ENCODE data around the gene SLC43A2.

Gene SLC43A2

DNA sequence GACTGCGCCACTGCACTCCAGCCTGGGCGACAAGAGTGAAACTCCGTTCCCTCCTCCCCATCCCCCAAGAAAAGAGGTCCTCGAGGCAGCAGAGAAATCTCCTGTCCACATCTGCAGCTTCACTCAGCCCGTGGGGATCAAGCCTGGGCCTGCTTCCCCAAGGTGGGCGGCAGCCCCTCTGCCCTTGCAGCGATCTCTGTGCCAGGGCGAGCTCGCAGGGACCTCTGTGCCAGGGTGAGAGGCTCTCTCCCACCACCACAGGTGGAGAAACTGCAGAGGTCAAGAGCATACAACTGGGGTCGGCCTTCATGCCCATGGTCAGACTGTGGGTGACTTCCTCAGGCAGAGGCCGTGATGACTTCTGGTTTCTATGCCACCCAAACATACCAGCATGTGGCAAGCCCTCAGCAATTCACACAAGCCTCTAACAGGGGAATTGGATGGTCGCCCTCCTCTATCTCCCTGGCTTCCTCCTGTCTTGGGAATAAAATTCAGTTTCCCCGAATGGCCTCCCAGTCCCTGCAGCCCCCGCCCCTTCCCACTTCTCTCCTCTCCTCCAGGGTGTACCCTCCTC lies 5.5 kb downstream of the SLC43A2 start:
- no peak for DNase-seq (ENCODE audit: low spot score)

DNA sequence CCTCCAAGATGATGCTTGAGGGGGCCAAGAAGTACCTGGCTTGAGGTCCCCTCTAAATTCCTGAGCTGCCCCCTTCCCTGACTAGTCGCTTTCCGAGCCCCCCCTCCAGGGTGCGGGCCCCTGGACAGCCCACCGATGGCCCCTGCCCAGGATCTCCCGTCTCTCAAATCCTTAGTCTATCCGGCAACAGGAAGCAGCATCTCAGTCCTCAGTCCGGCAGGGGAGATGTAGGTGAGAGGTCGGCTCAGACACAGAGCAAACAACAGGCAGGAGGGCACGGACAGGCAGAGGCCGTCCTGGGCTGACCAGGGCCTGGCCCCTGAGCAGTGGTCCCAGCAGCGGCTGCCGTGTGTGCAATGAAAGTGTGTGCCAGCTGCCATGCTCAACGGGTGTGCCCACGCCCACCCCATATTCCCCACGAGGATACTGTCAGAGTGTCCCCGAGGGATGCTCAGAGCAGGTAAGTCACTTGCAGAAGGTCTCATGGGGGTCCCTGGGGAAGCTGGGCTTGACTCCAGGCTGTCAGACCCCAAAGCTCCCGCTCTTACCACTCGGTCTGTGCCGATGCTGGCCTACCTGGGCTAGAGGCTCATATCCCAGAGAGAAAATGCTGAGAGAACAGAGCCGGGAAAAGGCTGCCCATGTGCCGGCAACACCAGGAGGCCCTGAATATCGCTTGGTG lies 7.2 kb downstream of the SLC43A2 start:
- no peak for DNase-seq (ENCODE audit: low spot score)

DNA sequence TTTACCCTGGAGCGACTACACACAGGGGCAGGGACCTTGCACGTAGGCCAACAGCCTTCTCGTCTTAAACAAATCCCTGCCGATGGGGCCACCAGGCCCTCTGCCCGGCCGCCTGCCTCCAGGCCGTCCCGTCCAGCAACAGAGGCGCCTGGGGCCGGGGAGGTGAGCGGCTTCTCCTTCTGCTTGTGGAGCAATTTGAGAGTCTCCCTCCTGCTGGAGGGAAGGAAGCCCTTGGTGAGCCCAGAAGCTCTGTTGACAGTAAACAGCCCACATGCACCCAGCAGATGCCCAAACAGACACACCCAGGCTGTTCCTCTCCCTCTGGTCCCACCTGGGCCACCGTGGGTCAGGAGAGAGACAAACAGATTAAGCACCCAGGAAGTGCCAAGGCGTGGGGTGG lies 8.1 kb downstream of the SLC43A2 start:
- no peak for DNase-seq (ENCODE audit: low spot score)

DNA sequence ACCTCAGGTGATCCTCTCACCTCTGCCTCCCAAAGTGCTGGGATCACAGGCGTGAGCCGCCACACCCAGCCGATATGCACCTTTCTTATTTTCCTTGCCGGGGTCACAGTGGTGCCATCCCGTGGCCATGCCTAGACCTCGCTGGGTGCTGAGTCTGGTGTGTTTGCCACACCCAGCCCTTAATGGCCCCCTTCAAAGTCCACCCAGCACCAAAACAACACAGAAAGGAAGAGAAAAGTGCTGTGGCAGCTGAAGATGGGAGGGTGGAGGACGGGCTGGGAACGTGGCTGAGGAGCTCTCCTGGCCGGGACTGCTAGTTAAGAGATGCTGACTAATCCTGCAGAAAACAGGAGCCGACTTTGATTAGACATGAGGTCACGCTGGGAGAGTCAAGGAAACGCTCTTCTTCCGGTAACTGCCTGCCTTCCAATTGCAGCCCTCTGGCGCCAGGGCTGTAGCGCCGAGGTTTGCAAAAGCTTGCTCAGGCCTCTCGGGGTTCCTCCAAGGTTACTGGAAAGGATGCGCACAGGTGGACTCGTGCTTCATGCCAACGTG lies 10.9 kb downstream of the SLC43A2 start:
- DNase-seq (ENCODE audit: low spot score): no peak

DNA sequence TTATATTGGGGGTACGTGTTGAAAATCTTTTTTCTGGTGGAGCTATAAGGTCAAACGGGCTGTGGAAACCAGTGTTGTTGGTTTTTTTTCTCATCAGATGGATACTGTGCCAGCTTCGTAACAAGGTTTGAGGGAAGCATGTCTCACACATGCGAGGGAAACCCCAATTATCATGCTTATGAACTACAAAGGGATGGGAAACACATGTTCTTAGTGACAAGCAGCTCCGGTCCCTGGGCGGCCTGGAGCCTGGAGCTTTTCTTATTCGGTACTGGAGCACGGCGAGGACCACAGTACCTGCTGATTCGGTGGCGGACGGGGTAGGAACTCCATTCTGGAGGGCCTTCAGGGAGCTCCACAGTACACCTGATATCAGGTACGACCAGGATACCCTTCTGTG lies 12.5 kb downstream of the SLC43A2 start:
- no peak for DNase-seq (ENCODE audit: low spot score)

DNA sequence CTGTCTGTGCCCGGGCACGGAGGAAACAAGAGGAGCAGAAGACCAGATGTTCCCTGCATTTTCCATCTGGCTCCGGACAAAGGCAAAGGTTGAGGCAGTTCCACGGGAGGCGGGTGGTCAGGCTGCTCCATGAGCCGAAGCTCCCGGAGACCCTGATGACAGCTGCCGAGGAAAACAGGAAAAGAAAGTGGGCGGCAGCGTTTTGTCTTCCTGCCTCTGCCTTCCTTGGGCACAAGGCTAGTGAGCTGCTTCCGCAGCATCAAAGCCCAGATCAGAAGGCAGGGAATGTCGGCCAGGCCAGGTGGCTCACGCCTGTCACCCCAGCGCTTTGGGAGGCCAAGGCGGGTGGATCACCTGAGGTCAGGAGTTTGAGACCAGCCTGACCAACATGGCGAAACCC lies 16.2 kb downstream of the SLC43A2 start:
- no peak for DNase-seq (ENCODE audit: low spot score)

DNA sequence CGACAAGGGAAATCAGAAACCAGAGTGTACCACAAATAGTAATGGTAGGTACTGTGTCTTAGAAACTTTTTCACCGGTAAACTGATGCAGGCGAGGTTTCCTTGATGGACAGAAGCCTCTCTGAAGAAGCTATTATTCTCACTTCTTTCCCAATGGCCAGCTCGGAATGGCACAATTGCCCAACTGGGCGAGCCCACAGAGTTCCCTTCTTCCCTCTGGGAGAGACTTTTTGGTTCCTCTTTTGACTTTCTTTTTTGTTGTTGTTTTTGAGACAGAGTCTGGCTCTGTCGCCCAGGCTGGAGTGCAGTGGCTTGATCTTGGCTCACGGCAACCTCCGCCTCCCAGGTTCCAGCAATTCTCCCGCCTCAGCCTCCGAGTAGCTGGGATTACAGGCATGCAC lies 16.9 kb downstream of the SLC43A2 start:
- peak; percentile 38 for DNase-seq (ENCODE audit: low spot score)

DNA sequence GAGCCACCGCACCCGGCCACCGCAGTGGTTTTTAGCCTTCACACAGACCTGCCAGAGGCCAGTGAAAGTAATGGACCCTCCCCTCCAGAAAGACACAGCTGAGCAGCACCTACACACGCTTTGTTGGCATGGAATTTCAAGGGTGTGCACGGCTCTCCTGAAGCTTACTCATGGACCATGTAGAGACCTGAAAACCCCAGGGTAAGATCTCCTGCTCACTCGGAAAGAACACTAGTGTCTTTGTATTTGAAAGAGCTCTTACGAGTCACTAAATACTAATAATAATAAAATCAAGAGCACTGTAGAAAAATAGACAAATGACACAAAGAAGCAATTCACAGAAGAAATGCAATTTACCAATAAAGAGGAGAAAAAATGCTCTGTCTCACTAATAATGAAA lies 20.0 kb downstream of the SLC43A2 start:
- no peak for DNase-seq (ENCODE audit: low spot score)

DNA sequence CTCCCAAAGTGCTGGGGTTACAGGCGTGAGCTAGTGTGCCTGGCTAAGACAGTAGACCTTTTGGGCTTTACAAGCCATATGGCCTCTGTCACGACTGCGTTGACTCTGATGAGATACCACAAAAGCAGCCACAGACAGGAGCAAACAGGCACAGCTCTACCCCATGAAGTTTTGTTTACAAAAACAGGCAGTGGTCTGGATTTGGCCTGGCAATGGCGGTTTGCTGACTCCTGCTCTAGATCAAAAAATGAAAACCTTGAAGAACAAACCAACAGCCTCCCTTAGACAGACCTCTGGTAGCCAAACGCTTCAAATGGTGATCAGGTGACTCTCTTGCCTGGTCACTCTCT lies 20.7 kb downstream of the SLC43A2 start:
- no peak for DNase-seq (ENCODE audit: low spot score)

DNA sequence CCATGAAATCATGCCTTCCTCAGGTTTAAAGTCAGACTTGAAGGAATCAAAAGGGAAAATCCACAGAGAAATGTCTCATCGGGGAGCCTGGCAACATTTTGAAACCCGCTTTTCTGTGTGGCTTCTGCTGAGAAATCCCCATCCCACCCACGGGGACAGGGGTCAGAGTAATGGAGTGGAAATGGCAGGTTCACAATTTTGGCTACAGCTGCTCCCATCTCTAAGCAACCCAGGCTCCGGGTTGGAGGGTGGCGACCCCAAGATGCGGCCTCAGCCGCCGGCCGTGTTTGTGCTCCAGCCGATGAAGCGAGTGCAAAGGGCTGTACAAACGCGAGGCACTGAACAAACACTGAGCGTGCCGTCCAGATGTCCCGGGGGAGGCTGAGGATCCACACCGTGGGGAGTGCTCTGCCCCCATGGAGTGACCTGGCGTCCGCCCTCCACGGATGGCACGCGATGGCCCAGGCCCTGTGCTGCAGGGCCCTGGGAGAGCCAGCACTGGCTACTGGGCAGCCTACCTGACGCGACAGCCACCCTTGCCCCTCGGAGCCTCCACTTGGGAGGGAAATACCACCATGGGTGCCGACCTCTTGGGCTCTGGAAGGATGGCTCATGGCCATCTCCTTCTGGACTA lies 22.2 kb downstream of the SLC43A2 start:
- DNase-seq (ENCODE audit: low spot score): no peak

DNA sequence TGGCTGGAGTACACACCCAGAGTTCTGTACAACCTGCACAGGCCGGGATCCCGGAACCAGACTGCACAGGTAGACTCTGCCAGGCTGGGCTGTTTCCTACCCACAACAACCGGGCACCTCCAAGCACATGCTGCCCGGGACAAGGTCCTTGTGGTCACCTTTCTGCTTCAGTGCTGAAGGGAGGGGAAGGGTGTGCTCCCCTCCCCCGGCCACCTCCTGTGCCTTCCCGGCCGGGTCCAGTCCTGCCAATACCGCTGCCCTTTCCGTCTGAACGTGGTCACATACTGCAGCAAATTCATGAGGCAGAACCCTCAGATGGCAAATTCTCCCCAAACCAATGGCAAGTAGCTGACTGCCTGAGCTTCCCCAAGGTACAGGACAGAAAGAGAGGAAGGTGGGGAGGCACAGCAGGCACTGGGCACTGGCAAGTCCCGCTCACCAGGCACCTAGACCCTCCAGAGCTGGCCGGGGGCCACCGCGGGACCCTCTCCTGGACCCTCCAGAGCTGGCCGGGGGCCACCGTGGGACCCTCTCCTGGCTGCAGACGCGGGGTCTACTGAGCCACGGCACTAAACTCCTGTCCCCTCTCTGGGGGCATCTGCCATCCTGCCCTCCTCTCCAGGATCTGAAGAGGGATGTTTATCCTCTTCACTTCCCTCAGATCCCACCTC lies 22.8 kb downstream of the SLC43A2 start:
- no peak for DNase-seq (ENCODE audit: low spot score)

DNA sequence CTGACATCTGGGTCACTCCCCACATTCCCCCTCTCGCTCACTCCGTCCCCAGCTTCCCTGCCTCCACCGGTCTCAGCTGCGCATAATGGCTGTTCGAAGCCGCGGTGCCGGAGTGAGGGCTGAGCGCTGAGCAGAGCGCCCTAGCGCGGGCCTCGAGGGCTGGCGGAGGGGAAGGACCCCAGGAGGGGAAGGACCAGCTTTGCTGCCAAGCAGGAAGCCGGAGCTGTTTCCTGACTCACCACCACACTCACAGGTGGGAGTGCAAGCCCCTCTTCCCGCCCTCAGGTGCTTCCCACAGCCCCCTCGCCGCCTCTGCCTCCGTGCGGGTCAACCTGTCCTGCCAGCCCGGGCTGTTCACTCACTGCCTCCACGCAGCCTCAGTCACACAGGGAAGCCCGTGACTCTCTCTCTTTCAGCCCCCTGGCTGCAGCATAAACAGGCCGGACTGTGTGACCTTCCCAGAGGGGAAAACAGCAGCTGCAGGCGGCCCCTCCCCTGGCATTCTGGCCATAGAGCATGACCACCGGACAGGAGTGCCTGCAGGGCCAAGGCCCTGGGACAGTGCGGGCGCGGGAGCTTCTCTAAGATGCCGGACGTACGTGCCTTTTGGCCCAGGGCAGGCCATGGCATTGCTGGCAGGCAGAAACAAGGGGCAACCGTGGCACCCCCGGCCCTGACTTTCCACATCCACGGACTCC lies 23.7 kb downstream of the SLC43A2 start:
- no peak for DNase-seq (ENCODE audit: low spot score)

DNA sequence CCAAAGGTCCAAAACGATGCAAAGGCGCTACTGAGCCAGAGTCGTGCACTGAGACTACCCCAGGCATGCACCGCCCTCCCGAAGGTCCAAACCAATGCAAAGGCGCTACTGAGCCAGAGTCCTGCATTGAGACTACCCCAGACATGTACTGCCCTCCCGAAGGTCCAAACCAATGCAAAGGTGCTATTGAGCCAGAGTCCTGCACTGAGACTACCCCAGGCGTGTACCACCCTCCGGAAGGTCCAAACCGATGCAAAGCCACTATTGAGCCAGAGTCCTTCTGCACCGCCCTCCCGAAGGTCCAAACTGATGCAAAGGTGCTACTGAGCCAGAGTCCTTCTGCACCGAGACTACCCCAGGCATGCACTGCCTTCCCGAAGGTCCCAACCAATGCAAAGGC lies 27.1 kb downstream of the SLC43A2 start:
- no peak for DNase-seq (ENCODE audit: low spot score)

DNA sequence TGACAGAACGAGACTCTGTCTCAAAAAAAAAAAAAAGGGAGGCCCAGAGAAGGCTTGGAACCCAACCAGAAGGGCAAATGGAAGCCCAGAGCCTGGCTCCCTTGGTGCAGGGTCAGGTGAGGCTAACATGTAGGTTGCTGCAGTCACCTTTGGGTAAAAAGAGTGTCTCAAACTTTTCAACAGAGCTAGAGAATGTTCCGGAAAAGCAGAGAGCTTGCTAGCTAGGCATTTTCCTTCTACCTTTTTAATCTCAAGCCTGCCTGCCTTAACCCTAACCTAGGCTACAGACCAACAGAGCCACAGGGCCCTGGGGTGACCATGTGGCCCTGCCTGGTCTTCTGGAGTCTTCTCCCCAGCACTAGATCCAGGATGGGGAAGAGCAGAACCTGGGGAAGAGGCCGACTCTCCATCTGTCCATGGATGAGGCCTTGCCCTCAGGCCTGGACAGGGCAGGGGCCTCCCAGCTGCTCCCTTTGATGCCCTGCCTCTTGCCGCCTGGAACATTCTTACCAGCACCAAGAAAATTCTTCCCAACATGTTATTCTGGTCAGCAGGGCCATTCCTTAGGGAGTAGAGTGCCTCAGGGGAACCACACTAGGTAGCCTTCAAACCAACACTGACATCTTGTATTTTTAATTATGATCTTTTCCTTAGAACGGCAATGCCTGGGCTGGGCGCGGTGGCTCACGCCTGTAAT lies 30.1 kb downstream of the SLC43A2 start:
- no peak for DNase-seq (ENCODE audit: low spot score)

DNA sequence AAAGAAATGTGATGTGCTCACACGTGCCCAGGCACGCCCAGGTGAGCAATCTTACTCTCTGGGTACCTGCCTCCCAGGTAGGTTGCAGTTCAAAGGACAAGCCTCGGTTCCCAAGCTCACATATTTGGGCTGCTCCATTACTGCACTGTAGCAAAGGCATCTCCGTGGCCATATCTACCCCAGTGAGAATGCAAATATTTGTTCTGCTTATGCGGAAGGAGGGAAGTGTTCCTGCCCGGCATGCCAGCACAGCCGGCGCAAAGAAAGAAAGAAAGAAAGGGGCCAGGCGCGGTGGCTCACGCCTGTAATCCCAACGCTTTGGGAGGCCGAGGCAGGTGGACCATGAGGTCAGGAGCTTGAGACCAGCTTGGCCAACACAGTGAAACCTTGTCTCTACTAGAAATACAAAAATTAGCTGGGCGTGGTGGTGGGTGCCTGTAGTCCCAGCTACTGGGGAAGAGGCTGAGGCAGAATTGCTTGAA lies 30.7 kb downstream of the SLC43A2 start:
- no peak for DNase-seq (ENCODE audit: low spot score)

DNA sequence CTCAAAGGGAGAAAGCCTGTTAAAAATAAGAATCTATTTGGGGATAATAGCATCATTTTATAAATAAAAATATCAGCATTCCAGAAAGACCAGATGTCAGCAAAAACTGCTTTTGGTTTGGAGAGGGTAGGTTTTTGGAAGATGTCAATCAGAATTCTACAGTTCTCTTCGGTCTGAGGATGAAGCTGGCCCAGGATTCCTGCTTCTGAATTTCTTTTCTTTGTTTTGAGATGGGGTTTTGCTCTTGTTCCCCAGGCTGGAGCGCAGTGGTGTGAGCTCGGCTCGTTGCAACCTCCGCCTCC lies 35.1 kb downstream of the SLC43A2 start:
- no peak for DNase-seq (ENCODE audit: low spot score)

DNA sequence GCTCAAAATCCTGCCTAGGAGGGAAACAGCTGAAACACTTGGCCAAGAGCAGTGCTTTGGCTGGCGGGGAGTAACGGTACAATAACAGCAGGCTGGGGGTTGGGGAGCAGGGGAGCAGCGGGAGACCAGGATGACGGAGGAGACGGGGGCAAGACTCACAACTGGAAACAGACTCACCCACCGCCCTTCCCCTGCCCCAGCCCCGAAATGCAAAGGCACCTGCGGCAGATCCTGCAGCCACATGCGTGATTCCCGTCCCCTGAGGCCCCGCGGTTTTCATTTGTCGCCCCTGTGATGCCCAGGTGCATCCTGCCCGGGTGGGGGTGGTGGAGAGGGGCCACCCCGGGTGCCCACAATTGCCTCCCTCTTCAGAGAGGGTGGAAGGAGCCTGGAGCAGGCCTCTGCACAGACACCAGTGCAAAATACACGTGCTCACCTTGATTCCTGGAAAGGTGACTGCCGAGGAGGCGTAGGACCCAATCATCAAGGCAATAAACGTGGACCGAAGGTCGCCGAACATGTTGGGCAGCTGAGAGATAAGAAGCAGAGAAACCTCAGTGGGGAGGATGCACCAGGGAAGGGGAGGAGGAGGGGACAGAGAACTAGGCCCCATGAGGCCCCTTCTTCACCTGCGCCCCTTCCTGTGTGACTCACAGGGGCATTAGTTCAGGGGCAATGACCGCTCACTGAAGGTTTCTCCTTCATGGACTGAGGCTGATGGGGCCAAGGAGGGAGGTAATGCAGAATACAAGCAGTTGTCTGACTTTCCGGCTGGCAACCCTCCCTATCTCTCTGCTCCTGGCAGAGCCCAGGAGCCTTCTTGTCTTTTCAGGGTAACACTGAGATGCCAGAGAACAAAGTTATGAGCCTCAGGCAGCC lies 35.6 kb downstream of the SLC43A2 start:
- no peak for DNase-seq (ENCODE audit: low spot score)

DNA sequence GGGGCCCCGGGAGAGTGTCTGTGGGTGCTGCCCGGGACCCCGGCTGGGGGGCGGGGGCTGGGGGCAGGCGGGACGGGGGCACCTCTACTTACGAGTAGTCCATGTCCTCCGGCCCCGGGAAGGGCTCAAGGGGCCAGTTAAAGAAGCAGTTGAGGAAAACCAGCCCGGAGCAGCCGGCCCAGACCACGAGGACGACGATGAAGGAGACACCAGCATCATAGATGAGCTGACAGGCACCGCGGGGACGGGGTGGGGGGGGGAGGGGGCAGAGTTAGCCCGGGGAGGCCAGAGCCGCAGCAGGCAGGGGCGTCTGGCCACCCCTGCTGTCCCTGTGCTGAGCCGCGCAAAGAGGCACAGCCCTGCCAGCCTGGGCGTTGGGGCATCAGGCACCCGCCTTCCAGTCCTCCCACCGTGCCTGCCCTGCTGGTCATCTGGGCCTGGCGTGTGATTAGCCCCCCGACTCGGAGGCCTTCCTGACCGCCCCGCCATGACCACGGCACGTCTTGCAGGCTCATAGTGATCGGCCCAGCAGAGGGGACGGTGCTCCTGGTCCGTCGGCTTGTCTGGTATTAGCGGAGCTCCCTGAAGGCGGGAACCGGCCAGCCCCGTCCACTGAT lies 37.1 kb downstream of the SLC43A2 start:
- DNase-seq (ENCODE audit: low spot score): no peak

DNA sequence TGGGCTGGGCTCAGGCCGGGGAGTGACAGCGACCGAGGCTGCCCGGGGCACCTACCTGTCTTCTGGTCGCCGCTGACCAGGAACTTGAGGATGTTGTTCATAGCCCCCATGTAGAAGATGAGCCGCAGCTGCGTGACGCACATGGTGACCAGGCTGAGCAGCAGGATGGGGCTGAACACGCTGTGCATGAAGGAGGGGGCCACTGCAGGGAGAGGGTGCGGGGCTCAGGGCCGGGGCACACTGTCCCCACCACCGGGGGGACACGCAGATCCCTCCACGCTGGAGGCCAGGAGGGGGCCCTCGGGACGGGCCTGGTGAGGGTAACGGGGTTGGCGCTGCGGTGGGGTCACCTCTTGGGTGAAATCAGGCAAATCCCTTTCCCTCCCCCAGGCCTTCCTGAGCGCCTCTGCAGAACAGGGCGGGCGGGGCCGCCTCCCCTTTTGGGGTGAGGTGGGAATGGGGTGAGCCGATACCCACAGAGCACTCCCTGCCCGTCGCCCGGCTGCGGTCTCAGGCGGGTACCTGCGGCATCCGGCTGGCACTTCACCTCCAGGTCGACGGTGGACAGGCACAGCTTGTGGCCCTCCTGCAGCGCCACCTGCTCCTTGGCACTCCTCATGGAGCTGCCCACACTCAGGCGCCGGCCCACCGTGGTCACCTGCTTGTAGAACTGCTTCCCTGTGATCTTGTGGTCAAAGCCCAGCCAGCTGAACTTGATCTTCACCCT lies 37.7 kb downstream of the SLC43A2 start:
- no peak for DNase-seq (ENCODE audit: low spot score)

All from globus pallidus (tissue), 1 donor.